GM23338 (cell line): ENCODE data around the gene STON2. TPM values are rescaled to one million over a fixed set of nuclear protein-coding genes. Genes with fewer than 3 reads are reported as not detected.

Experiments used
- ATAC-seq: fragments of 200-7000 bp; cut with Tn5 transposase; 3 replicates; pipeline ENCODE4 v1.9.1; 2020
- DNase-seq: peaks from one replicate; pipeline ENCODE4 v3.0.0-alpha.2; 2015; ENCODE audit warnings: low spot score
- H2AFZ ChIP-seq: fragments of 200-600 bp; sonication (generic); 2 replicates; pipeline ENCODE4 v1.8.0; 2016; ENCODE audit warnings: antibody characterized with exemption, mild to moderate bottlenecking, moderate library complexity
- H3F3A ChIP-seq: fragments of 200-600 bp; sonication (generic); replicated peaks from 2 replicates; pipeline ENCODE4 v1.8.0; 2017; ENCODE audit warnings: antibody characterized with exemption, mixed run types, low read depth
- H3K27ac ChIP-seq: fragments of 200-600 bp; sonication (generic); 2 replicates; pipeline ENCODE4 v1.6.1; 2016; ENCODE audit warnings: low read depth
- H3K27me3 ChIP-seq: fragments of 200-600 bp; sonication (generic); 2 replicates; pipeline ENCODE4 v1.8.0; 2016; ENCODE audit warnings: mild to moderate bottlenecking, mixed run types, moderate library complexity; ENCODE audit not compliant: insufficient read depth
- H3K36me3 ChIP-seq: fragments of 200-600 bp; sonication (generic); 2 replicates; pipeline ENCODE4 v1.8.0; 2016; ENCODE audit warnings: mild to moderate bottlenecking; ENCODE audit not compliant: insufficient read depth
- H3K4me1 ChIP-seq: fragments of 200-600 bp; sonication (generic); 2 replicates; pipeline ENCODE4 v1.8.0; 2016; ENCODE audit warnings: mild to moderate bottlenecking, moderate library complexity; ENCODE audit not compliant: insufficient read depth
- H3K4me2 ChIP-seq: fragments of 200-600 bp; sonication (generic); 2 replicates; pipeline ENCODE4 v1.7.1; 2017; ENCODE audit warnings: mixed run types
- H3K4me3 ChIP-seq: fragments of 200-600 bp; sonication (generic); 2 replicates; pipeline ENCODE4 v1.6.1; 2016; ENCODE audit warnings: mixed run types
- H3K79me2 ChIP-seq: fragments of 200-600 bp; sonication (generic); replicated peaks from 2 replicates; pipeline ENCODE4 v1.8.0; 2017; ENCODE audit warnings: mild to moderate bottlenecking; ENCODE audit not compliant: insufficient read depth
- H3K9me2 ChIP-seq: fragments of 200-600 bp; sonication (generic); 2 replicates; pipeline ENCODE4 v1.8.0; 2017; ENCODE audit not compliant: insufficient read depth
- H4K20me1 ChIP-seq: fragments of 200-600 bp; sonication (generic); replicated peaks from 2 replicates; pipeline ENCODE4 v1.8.0; 2017; ENCODE audit warnings: mild to moderate bottlenecking; ENCODE audit not compliant: insufficient read depth
- H3K27ac Mint-ChIP-seq: 2 replicates; pipeline ENCODE4 v1.8.0; 2020; ENCODE audit warnings: inconsistent platforms, mild to moderate bottlenecking, moderate library complexity, mixed read lengths
- H3K27me3 Mint-ChIP-seq: 3 replicates; pipeline ENCODE4 v1.8.0; 2022; ENCODE audit warnings: low read depth, mild to moderate bottlenecking, moderate library complexity, mixed read lengths, inconsistent platforms; ENCODE audit not compliant: insufficient read depth, poor library complexity
- H3K36me3 Mint-ChIP-seq: 3 replicates; pipeline ENCODE4 v1.8.0; 2021; ENCODE audit warnings: low read depth, mild to moderate bottlenecking, inconsistent platforms, moderate library complexity, mixed read lengths
- H3K4me1 Mint-ChIP-seq: 3 replicates; pipeline ENCODE4 v1.8.0; 2020; ENCODE audit warnings: mild to moderate bottlenecking, inconsistent platforms, mixed read lengths
- H3K4me3 Mint-ChIP-seq: 3 replicates; pipeline ENCODE4 v1.8.0; 2021; ENCODE audit warnings: moderate library complexity, mild to moderate bottlenecking, inconsistent platforms, mixed read lengths
- H3K9me3 Mint-ChIP-seq: 3 replicates; pipeline ENCODE4 v1.8.0; 2020; ENCODE audit warnings: moderate library complexity, mild to moderate bottlenecking, inconsistent platforms, mixed read lengths
- CREB1 ChIP-seq: fragments of 250-450 bp; sonication (Bioruptor Pico); IDR thresholded peaks from 2 replicates; pipeline ENCODE4 v1.5.0; 2020; ENCODE audit warnings: low read depth, mild to moderate bottlenecking, moderate library complexity
- EZH2 ChIP-seq: fragments of 200-600 bp; sonication (generic); IDR thresholded peaks from one replicate; pipeline ENCODE4 v1.8.0; 2017; ENCODE audit warnings: antibody characterized with exemption, mild to moderate bottlenecking, low read depth; ENCODE audit not compliant: unreplicated experiment
- EZH2phosphoT487 ChIP-seq: fragments of 200-600 bp; sonication (generic); IDR thresholded peaks from one replicate; pipeline ENCODE4 v1.8.1; 2018; ENCODE audit warnings: antibody characterized with exemption; ENCODE audit not compliant: unreplicated experiment
- JUNB ChIP-seq: IDR thresholded peaks from one replicate; pipeline ENCODE4 v1.6.1; 2016; ENCODE audit warnings: antibody characterized with exemption; ENCODE audit not compliant: unreplicated experiment
- NANOG ChIP-seq: IDR thresholded peaks from 2 replicates; pipeline ENCODE4 v1.6.1; 2016; ENCODE audit warnings: antibody characterized with exemption, borderline replicate concordance
- POLR2AphosphoS5 ChIP-seq: IDR thresholded peaks from 2 replicates; pipeline ENCODE4 v1.6.1; 2016; ENCODE audit warnings: antibody characterized with exemption, low read depth
- ZNF114 ChIP-seq: fragments of 250-450 bp; sonication (Bioruptor Pico); IDR thresholded peaks from 2 replicates; pipeline ENCODE4 v1.5.0; 2020; ENCODE audit warnings: mild to moderate bottlenecking, moderate library complexity
- ZNF331 ChIP-seq: fragments of 250-450 bp; sonication (Bioruptor Pico); IDR thresholded peaks from 2 replicates; pipeline ENCODE4 v1.5.0; 2020; ENCODE audit warnings: low read depth, mild to moderate bottlenecking, moderate library complexity
- polyA plus RNA-seq: library from polyadenylated mRNA; unstranded; fragments of >200 nt; fragmentation: Nextera tagmentation; extraction: Ambion mirVana; gene quantifications from 2 replicates; pipeline ENCODE4 v1.2.1, GENCODE V29; 2016
- total RNA-seq: library from RNA; depleted of rRNA; stranded (reverse); fragments of >200 nt; shearing (Covaris generic); gene quantifications from 2 replicates; pipeline ENCODE4 v1.2.3, GENCODE V29; 2014
- TF ChIP-seq, protein P1 (sequence below): IDR thresholded peaks from 2 replicates; pipeline ENCODE4 v1.6.1; 2016; ENCODE audit warnings: antibody characterized with exemption
- TF ChIP-seq, protein P2 (sequence below): IDR thresholded peaks from one replicate; pipeline ENCODE4 v1.6.1; 2018; ENCODE audit warnings: antibody characterized with exemption; ENCODE audit not compliant: unreplicated experiment
- TF ChIP-seq, protein P3 (sequence below), 2 experiments: fragments of 200-600 bp in 1 of 2; sonication (generic) in 1 of 2; conservative IDR thresholded peaks; 2 replicates each; pipeline versions ENCODE4 v1.5.1 to v1.6.1; 2016 to 2017; ENCODE audit warnings: antibody characterized with exemption in 2 of 2, low read depth in 2 of 2, mild to moderate bottlenecking in 2 of 2, moderate library complexity in 1 of 2
- TF ChIP-seq, protein P4 (sequence below): fragments of 250-450 bp; sonication (Bioruptor Pico); IDR thresholded peaks from 2 replicates; pipeline ENCODE4 v1.5.0; 2020; ENCODE audit warnings: mild to moderate bottlenecking, moderate library complexity

Gene STON2
- total and polyA plus RNA-seq, 2 experiments from 2014 or later, result 8.2 to 71.0 TPM

DNA sequence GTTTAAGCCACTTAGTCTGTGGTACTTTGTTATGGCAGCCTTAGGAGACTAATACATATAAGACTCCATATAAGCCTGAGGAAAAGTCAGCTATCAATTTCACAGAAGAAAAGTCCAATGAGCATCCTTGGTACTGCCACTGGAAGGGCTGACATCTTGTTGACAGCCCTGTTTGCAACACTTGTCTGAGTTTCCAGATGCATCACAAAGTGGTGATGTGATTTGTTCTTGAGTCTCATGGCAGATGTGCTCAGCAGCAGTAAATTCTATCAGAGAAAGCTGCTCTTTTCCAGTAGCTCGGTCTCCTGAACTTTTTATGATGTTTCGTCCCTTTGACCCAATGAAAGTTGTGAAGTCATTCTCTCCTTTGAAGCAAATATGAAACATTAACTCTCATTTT lies 54.3 kb downstream of the STON2 start (continued):
- TF ChIP-seq POLR2AphosphoS5, result no peak
- no peak for TF ChIP-seq CREB1
- TF ChIP-seq ZNF331 (CRISPR knock-in tag), result no peak
- no peak for TF ChIP-seq EZH2phosphoT487
- TF ChIP-seq NANOG, result no peak

DNA sequence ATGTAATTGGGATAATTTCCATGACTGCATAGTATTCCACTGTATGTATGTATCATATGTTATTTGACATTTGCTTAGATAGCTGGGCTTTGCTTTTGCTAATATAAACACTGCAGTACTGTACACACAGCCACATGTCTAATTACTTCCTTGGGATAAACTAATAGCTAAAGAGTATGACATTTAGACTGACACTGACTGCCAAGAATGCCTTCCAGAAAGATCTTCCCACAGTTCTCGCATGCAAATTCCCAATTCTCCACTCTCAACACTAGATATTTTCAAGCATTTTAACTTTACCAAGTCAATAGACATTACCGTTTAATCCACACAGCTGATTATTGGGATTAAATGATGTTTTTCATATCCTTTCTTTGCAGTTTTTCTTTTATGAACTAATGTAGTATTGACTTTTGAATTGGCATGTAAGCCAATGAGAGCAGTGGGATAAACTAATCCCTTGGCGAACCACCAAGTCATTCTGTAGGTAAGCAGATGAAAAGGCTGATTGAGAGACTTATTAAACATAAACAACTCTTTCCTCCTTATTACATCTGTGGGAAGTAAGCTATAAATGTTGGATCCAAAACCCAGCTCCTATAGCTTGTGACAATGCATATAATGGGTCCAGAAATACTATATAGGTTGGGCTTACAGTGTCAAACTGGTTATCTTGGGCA lies 55.5 kb downstream of the STON2 start:
- peaks cover 45% of the 10 kb centered on the region for H3K79me2 ChIP-seq
- Mint-ChIP-seq H3K4me3 (no peak overlapping the region), H3K27ac (no peak overlapping the region), H3K36me3 (no peaks in the 10 kb centered on the region), H3K4me1 (peaks cover 14% of the 10 kb centered on the region; the same call in 2 of the 3 replicates), H3K27me3 (peaks cover 3% of the 10 kb centered on the region), H3K9me3 (no peaks in the 10 kb centered on the region)
- no peak overlapping the region for H3K27ac ChIP-seq
- H3K4me2 ChIP-seq, result no peak overlapping the region
- no peaks in the 10 kb centered on the region for H3F3A ChIP-seq
- H3K4me3 ChIP-seq, result no peak overlapping the region
- H4K20me1 ChIP-seq, result 0 out of 2 replicates have a peak, but pooled peaks cover 4% of the 10 kb centered on the region
- no peaks in the 10 kb centered on the region for H3K27me3 ChIP-seq
- H3K9me2 ChIP-seq, result peaks cover 2% of the 10 kb centered on the region; the same call in 1 of the 2 replicates
- DNase-seq (no peak), ATAC-seq (no peak)
- H3K36me3 ChIP-seq, result no peaks in the 10 kb centered on the region
- H2AFZ ChIP-seq, result no peak overlapping the region
- 0 out of 2 replicates have a peak, but pooled peaks cover 5% of the 10 kb centered on the region for H3K4me1 ChIP-seq
- no peak for TF ChIP-seq ZNF114 (CRISPR knock-in tag)
- TF ChIP-seq EZH2phosphoT487, result no peak
- TF ChIP-seq JUNB, result no peak
- TF ChIP-seq POLR2AphosphoS5, result no peak
- TF ChIP-seq, protein P1, sequence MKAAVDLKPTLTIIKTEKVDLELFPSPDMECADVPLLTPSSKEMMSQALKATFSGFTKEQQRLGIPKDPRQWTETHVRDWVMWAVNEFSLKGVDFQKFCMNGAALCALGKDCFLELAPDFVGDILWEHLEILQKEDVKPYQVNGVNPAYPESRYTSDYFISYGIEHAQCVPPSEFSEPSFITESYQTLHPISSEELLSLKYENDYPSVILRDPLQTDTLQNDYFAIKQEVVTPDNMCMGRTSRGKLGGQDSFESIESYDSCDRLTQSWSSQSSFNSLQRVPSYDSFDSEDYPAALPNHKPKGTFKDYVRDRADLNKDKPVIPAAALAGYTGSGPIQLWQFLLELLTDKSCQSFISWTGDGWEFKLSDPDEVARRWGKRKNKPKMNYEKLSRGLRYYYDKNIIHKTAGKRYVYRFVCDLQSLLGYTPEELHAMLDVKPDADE, result no peak
- TF ChIP-seq NANOG, result no peak
- TF ChIP-seq, protein P2, sequence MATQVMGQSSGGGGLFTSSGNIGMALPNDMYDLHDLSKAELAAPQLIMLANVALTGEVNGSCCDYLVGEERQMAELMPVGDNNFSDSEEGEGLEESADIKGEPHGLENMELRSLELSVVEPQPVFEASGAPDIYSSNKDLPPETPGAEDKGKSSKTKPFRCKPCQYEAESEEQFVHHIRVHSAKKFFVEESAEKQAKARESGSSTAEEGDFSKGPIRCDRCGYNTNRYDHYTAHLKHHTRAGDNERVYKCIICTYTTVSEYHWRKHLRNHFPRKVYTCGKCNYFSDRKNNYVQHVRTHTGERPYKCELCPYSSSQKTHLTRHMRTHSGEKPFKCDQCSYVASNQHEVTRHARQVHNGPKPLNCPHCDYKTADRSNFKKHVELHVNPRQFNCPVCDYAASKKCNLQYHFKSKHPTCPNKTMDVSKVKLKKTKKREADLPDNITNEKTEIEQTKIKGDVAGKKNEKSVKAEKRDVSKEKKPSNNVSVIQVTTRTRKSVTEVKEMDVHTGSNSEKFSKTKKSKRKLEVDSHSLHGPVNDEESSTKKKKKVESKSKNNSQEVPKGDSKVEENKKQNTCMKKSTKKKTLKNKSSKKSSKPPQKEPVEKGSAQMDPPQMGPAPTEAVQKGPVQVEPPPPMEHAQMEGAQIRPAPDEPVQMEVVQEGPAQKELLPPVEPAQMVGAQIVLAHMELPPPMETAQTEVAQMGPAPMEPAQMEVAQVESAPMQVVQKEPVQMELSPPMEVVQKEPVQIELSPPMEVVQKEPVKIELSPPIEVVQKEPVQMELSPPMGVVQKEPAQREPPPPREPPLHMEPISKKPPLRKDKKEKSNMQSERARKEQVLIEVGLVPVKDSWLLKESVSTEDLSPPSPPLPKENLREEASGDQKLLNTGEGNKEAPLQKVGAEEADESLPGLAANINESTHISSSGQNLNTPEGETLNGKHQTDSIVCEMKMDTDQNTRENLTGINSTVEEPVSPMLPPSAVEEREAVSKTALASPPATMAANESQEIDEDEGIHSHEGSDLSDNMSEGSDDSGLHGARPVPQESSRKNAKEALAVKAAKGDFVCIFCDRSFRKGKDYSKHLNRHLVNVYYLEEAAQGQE, result no peak
- TF ChIP-seq, protein P3, sequence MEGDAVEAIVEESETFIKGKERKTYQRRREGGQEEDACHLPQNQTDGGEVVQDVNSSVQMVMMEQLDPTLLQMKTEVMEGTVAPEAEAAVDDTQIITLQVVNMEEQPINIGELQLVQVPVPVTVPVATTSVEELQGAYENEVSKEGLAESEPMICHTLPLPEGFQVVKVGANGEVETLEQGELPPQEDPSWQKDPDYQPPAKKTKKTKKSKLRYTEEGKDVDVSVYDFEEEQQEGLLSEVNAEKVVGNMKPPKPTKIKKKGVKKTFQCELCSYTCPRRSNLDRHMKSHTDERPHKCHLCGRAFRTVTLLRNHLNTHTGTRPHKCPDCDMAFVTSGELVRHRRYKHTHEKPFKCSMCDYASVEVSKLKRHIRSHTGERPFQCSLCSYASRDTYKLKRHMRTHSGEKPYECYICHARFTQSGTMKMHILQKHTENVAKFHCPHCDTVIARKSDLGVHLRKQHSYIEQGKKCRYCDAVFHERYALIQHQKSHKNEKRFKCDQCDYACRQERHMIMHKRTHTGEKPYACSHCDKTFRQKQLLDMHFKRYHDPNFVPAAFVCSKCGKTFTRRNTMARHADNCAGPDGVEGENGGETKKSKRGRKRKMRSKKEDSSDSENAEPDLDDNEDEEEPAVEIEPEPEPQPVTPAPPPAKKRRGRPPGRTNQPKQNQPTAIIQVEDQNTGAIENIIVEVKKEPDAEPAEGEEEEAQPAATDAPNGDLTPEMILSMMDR (conservative IDR thresholded peaks at IDR 0.05; ENCODE audit: low read depth in 2 of 2), result no peak
- TF ChIP-seq, protein P4, sequence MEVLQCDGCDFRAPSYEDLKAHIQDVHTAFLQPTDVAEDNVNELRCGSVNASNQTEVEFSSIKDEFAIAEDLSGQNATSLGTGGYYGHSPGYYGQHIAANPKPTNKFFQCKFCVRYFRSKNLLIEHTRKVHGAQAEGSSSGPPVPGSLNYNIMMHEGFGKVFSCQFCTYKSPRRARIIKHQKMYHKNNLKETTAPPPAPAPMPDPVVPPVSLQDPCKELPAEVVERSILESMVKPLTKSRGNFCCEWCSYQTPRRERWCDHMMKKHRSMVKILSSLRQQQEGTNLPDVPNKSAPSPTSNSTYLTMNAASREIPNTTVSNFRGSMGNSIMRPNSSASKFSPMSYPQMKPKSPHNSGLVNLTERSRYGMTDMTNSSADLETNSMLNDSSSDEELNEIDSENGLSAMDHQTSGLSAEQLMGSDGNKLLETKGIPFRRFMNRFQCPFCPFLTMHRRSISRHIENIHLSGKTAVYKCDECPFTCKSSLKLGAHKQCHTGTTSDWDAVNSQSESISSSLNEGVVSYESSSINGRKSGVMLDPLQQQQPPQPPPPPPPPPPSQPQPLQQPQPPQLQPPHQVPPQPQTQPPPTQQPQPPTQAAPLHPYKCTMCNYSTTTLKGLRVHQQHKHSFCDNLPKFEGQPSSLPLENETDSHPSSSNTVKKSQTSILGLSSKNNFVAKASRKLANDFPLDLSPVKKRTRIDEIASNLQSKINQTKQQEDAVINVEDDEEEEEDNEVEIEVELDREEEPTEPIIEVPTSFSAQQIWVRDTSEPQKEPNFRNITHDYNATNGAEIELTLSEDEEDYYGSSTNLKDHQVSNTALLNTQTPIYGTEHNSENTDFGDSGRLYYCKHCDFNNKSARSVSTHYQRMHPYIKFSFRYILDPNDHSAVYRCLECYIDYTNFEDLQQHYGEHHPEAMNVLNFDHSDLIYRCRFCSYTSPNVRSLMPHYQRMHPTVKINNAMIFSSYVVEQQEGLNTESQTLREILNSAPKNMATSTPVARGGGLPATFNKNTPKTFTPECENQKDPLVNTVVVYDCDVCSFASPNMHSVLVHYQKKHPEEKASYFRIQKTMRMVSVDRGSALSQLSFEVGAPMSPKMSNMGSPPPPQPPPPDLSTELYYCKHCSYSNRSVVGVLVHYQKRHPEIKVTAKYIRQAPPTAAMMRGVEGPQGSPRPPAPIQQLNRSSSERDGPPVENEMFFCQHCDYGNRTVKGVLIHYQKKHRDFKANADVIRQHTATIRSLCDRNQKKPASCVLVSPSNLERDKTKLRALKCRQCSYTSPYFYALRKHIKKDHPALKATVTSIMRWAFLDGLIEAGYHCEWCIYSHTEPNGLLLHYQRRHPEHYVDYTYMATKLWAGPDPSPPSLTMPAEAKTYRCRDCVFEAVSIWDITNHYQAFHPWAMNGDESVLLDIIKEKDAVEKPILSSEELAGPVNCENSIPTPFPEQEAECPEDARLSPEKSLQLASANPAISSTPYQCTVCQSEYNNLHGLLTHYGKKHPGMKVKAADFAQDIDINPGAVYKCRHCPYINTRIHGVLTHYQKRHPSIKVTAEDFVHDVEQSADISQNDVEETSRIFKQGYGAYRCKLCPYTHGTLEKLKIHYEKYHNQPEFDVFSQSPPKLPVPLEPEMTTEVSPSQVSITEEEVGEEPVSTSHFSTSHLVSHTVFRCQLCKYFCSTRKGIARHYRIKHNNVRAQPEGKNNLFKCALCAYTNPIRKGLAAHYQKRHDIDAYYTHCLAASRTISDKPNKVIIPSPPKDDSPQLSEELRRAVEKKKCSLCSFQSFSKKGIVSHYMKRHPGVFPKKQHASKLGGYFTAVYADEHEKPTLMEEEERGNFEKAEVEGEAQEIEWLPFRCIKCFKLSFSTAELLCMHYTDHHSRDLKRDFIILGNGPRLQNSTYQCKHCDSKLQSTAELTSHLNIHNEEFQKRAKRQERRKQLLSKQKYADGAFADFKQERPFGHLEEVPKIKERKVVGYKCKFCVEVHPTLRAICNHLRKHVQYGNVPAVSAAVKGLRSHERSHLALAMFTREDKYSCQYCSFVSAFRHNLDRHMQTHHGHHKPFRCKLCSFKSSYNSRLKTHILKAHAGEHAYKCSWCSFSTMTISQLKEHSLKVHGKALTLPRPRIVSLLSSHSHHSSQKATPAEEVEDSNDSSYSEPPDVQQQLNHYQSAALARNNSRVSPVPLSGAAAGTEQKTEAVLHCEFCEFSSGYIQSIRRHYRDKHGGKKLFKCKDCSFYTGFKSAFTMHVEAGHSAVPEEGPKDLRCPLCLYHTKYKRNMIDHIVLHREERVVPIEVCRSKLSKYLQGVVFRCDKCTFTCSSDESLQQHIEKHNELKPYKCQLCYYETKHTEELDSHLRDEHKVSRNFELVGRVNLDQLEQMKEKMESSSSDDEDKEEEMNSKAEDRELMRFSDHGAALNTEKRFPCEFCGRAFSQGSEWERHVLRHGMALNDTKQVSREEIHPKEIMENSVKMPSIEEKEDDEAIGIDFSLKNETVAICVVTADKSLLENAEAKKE (CRISPR knock-in tag), result no peak
- TF ChIP-seq EZH2, result no peak
- no peak for TF ChIP-seq ZNF331 (CRISPR knock-in tag)
